Naive thymus-derived CD4-positive, alpha-beta T cell (primary cell): ENCODE results near the gene SCT. TPM values are rescaled to one million over a fixed set of nuclear protein-coding genes. Genes with fewer than 3 reads are reported as not detected.

Experiments
- ATAC-seq: fragments of 150-1000 bp; cut with Tn5 transposase; 2 replicates; pipeline ENCODE4 v1.10.0; 2021; ENCODE audit warnings: mild to moderate bottlenecking, moderate library complexity
- CTCF ChIA-PET: fragments of 350-600 bp; sonication (Branson Sonifier 250); formaldehyde crosslinking; loops from one replicate; lab custom pipeline; 2021; ENCODE audit warnings: antibody characterized with exemption; lab: Charles Lee
- POLR2A ChIA-PET: fragments of 350-600 bp; sonication (Branson Sonifier 250); formaldehyde crosslinking; loops from one replicate; lab custom pipeline; 2021; ENCODE audit warnings: antibody characterized with exemption, inconsistent platforms; lab: Charles Lee
- DNase-seq, 9 donors: peaks; one replicate each; pipeline versions ENCODE4 v3.0.0 to v3.0.0-alpha.2; 2020 to 2022; ENCODE audit warnings: mixed read lengths in 1 of 9
- H3K27ac ChIP-seq: one replicate; pipeline ENCODE4 v1.7.0; 2013; ENCODE audit warnings: mild to moderate bottlenecking, low read depth, low read length, moderate library complexity
- H3K27me3 ChIP-seq, 2 donors: one replicate each; pipeline ENCODE4 v1.7.0; 2013; ENCODE audit warnings: low read length in 2 of 2, mild to moderate bottlenecking in 2 of 2, moderate library complexity in 2 of 2; ENCODE audit not compliant: control insufficient read depth in 2 of 2, insufficient read depth in 2 of 2
- H3K36me3 ChIP-seq, 3 experiments: 1 replicate in 2 of 3; 2 replicates in 1 of 3; pipeline ENCODE4 v1.7.0; 2013; ENCODE audit warnings: low read length in 3 of 3, mild to moderate bottlenecking in 3 of 3, moderate library complexity in 1 of 3; ENCODE audit not compliant: insufficient read depth in 3 of 3, control insufficient read depth in 2 of 3
- H3K4me1 ChIP-seq, 2 donors: one replicate each; pipeline ENCODE4 v1.7.0; 2013; ENCODE audit warnings: low read length in 2 of 2, mild to moderate bottlenecking in 2 of 2, moderate library complexity in 1 of 2; ENCODE audit not compliant: control insufficient read depth in 2 of 2, insufficient read depth in 2 of 2
- H3K4me3 ChIP-seq: 2 replicates; pipeline ENCODE4 v1.7.0; 2013; ENCODE audit warnings: mild to moderate bottlenecking, low read length
- H3K9me3 ChIP-seq, 3 experiments: 1 replicate in 2 of 3; 2 replicates in 1 of 3; pipeline ENCODE4 v1.7.0; 2013; ENCODE audit warnings: low read length in 3 of 3; ENCODE audit not compliant: control insufficient read depth in 2 of 3
- H3K27ac Mint-ChIP-seq, 9 donors: one replicate each; pipeline ENCODE4 v1.8.0; 2020 to 2022; ENCODE audit warnings: mixed read lengths in 9 of 9, mild to moderate bottlenecking in 8 of 9, moderate library complexity in 5 of 9, inconsistent platforms in 2 of 9
- H3K27me3 Mint-ChIP-seq, 5 donors: one replicate each; pipeline ENCODE4 v1.8.0; 2021 to 2022; ENCODE audit warnings: mixed read lengths in 5 of 5, mild to moderate bottlenecking in 1 of 5
- H3K36me3 Mint-ChIP-seq, 5 donors: one replicate each; pipeline ENCODE4 v1.8.0; 2020 to 2022; ENCODE audit warnings: mixed read lengths in 5 of 5, mild to moderate bottlenecking in 3 of 5, inconsistent platforms in 1 of 5
- H3K4me1 Mint-ChIP-seq, 7 donors: one replicate each; pipeline ENCODE4 v1.8.0; 2020 to 2022; ENCODE audit warnings: mixed read lengths in 7 of 7, mild to moderate bottlenecking in 3 of 7, inconsistent platforms in 1 of 7
- H3K4me3 Mint-ChIP-seq, 10 donors: one replicate each; pipeline ENCODE4 v1.8.0; 2020 to 2022; ENCODE audit warnings: mild to moderate bottlenecking in 10 of 10, mixed read lengths in 10 of 10, moderate library complexity in 6 of 10, inconsistent platforms in 2 of 10
- H3K9me3 Mint-ChIP-seq, 11 donors: one replicate each; pipeline ENCODE4 v1.8.0; 2020 to 2022; ENCODE audit warnings: mixed read lengths in 11 of 11, mild to moderate bottlenecking in 4 of 11, inconsistent platforms in 1 of 11, moderate library complexity in 1 of 11
- intact Hi-C, 2 donors: fragments of 100-400 bp; cut with micrococcal nuclease; formaldehyde crosslinking; loops; one replicate each; pipeline ENCODE4 v1.15.1; 2023
- polyA plus RNA-seq, 2 donors: library from polyadenylated mRNA; unstranded; fragments of 300-500 nt; fragmentation: Illumina TruSeq; gene quantifications; one replicate each; pipeline ENCODE4 v1.2.3, GENCODE V29; 2021
- total RNA-seq, 6 experiments: library from RNA in 5 of 6; stranded (reverse) in 5 of 6; gene quantifications; 1 replicate in 5 of 6; 2 replicates in 1 of 6; pipeline ENCODE4 v1.2.3 and lab custom pipeline; 2021 to 2026

The SCT gene
- total and polyA plus RNA-seq, 7 experiments from 2014 or later = not detected

- no peak within 1 kb of the TSS for H3K27ac Mint-ChIP-seq
- ATAC-seq (no peak), DNase-seq (no peak)
- H3K4me1 Mint-ChIP-seq = peaks cover 17 to 23% (median 20%) of the 10 kb centered on the region in 7 donors
- peaks cover 21 to 25% (median 22%) of the 10 kb centered on the region in 5 donors for H3K27me3 Mint-ChIP-seq
- peaks cover 0 to 7% of the 10 kb centered on the region in 2 donors for H3K4me1 ChIP-seq
- ChIA-PET CTCF (no interaction called here), POLR2A (interaction anchor here (1.0 kb wide), 1 partner anchor 74 kb away, joined by 3 read pairs; no protein-coding TSS in a partner anchor)
- no peaks in the 10 kb centered on the region for H3K36me3 ChIP-seq
- H3K27me3 ChIP-seq = no peaks in the 10 kb centered on the region
- H3K27ac ChIP-seq = no peak within 1 kb of the TSS
- H3K9me3 Mint-ChIP-seq = peaks cover 0 to 5% (median 0%) of the 10 kb centered on the region in 11 donors
- H3K4me3 Mint-ChIP-seq = peak within 1 kb of the TSS in 1 of 10 donors; percentile 52
- peaks cover 0 to 5% (median 0%) of the 10 kb centered on the region in 5 donors for H3K36me3 Mint-ChIP-seq
- intact Hi-C loops = no loop called here
- no peak within 1 kb of the TSS for H3K4me3 ChIP-seq
- no peaks in the 10 kb centered on the region for H3K9me3 ChIP-seq
These were observed 2.0 kb downstream of the SCT start, which contains the start of gene CDHR5 for GRCh38 chr11:624705-625635. CDHR5 (minus strand) TSS chr11:624955; CDS start chr11:624902, 53 bp downstream.

GRCh38 chr11:623999-624704 is 2.8 kb downstream of the SCT start:
- H3K36me3 Mint-ChIP-seq = peaks cover 0 to 5% (median 0%) of the 10 kb centered on the region in 5 donors
- no peak overlapping the region for H3K27ac Mint-ChIP-seq
- Histone ChIP-seq H3K4me1 (peaks cover 0 to 7% of the 10 kb centered on the region in 2 donors), H3K27ac (no peak overlapping the region), H3K9me3 (no peaks in the 10 kb centered on the region), H3K36me3 (no peaks in the 10 kb centered on the region), H3K27me3 (no peaks in the 10 kb centered on the region), H3K4me3 (no peak overlapping the region)
- CTCF ChIA-PET = interaction anchor here (0.5 kb wide), 1 partner anchor 107 kb away, joined by 5 read pairs; no protein-coding TSS in a partner anchor
- H3K9me3 Mint-ChIP-seq = peaks cover 0 to 5% (median 0%) of the 10 kb centered on the region in 11 donors
- DNase-seq (peak in 1 of 9 donors; percentile 6), ATAC-seq (no peak)
- POLR2A ChIA-PET = interaction anchor here (1.0 kb wide), 1 partner anchor 73 kb away, joined by 3 read pairs; no protein-coding TSS in a partner anchor
- H3K4me1 Mint-ChIP-seq = peaks cover 11 to 17% (median 15%) of the 10 kb centered on the region in 7 donors
- intact Hi-C loops = no loop called here
- H3K4me3 Mint-ChIP-seq = no peak overlapping the region
- H3K27me3 Mint-ChIP-seq = peaks cover 17 to 20% (median 17%) of the 10 kb centered on the region in 5 donors

GRCh38 chr11:623349-623869 is 3.6 kb downstream of the SCT start:
- Mint-ChIP-seq H3K4me1 (peaks cover 4 to 10% (median 7%) of the 10 kb centered on the region in 7 donors), H3K9me3 (peaks cover 0 to 5% (median 0%) of the 10 kb centered on the region in 11 donors), H3K27ac (peak overlapping the region in 1 of 9 donors; percentile 33), H3K27me3 (peaks cover 10 to 14% (median 10%) of the 10 kb centered on the region in 5 donors), H3K36me3 (peaks cover 0 to 5% (median 0%) of the 10 kb centered on the region in 5 donors), H3K4me3 (no peak overlapping the region)
- no peak for ATAC-seq
- Histone ChIP-seq H3K27ac (no peak overlapping the region), H3K27me3 (no peaks in the 10 kb centered on the region), H3K9me3 (no peaks in the 10 kb centered on the region), H3K4me1 (peaks cover 0 to 4% of the 10 kb centered on the region in 2 donors), H3K36me3 (no peaks in the 10 kb centered on the region), H3K4me3 (no peak overlapping the region)
- peak in 1 of 9 donors; percentile 4 for DNase-seq
- intact Hi-C loops = no loop called here
- POLR2A ChIA-PET = no interaction called here
- CTCF ChIA-PET = interaction anchor here (0.5 kb wide), 1 partner anchor 108 kb away, joined by 5 read pairs; no protein-coding TSS in a partner anchor

- no peaks in the 10 kb centered on the region for H3K36me3 Mint-ChIP-seq
- no peak overlapping the region for H3K4me3 ChIP-seq
- no peaks in the 10 kb centered on the region for H3K4me1 ChIP-seq
- DNase-seq = peak in 1 of 9 donors; percentile 6
- POLR2A ChIA-PET = no interaction called here
- no peak overlapping the region for H3K27ac ChIP-seq
- H3K4me1 Mint-ChIP-seq = peaks cover 0 to 2% (median 0%) of the 10 kb centered on the region in 7 donors
- peaks cover 0 to 5% (median 0%) of the 10 kb centered on the region in 5 donors for H3K27me3 Mint-ChIP-seq
- no peaks in the 10 kb centered on the region for H3K27me3 ChIP-seq
- H3K36me3 ChIP-seq = no peaks in the 10 kb centered on the region
- intact Hi-C loops = no loop called here
- CTCF ChIA-PET = no interaction called here
- no peaks in the 10 kb centered on the region for H3K9me3 ChIP-seq
- no peak for ATAC-seq
- no peaks in the 10 kb centered on the region for H3K9me3 Mint-ChIP-seq
- H3K27ac Mint-ChIP-seq = no peak overlapping the region
- no peak overlapping the region for H3K4me3 Mint-ChIP-seq
These were observed 5.1 kb downstream of the SCT start for GRCh38 chr11:621838-622237.

- CTCF ChIA-PET = no interaction called here
- DNase-seq (peak in 1 of 9 donors; percentile 5), ATAC-seq (peak; percentile 13)
- Mint-ChIP-seq H3K27ac (no peak overlapping the region), H3K4me3 (no peak overlapping the region), H3K4me1 (peaks cover 0 to 8% (median 3%) of the 10 kb centered on the region in 7 donors), H3K27me3 (peaks cover 0 to 5% (median 0%) of the 10 kb centered on the region in 5 donors), H3K36me3 (no peaks in the 10 kb centered on the region), H3K9me3 (no peaks in the 10 kb centered on the region)
- Histone ChIP-seq H3K27ac (no peak overlapping the region), H3K4me3 (no peak overlapping the region), H3K36me3 (no peaks in the 10 kb centered on the region), H3K4me1 (no peaks in the 10 kb centered on the region), H3K9me3 (no peaks in the 10 kb centered on the region), H3K27me3 (no peaks in the 10 kb centered on the region)
- intact Hi-C loops = no loop called here
- POLR2A ChIA-PET = no interaction called here
These were observed 5.8 kb downstream of the SCT start for GRCh38 chr11:620935-621814.
